Lower lobe of right lung (tissue), 2 donors: ENCODE results near the gene TDP1. TPM values are rescaled to one million over a fixed set of nuclear protein-coding genes. Genes with fewer than 3 reads are reported as not detected.

Source experiments
- ATAC-seq, 2 donors: fragments of 200-7000 bp; cut with Tn5 transposase; one replicate each; pipeline ENCODE4 v1.9.1; 2020 to 2022; ENCODE audit warnings: mild to moderate bottlenecking in 2 of 2, moderate library complexity in 2 of 2
- DNase-seq: peaks from one replicate; pipeline ENCODE4 v3.0.0-alpha.2; 2020
- H3K27ac ChIP-seq: fragments of 200-600 bp; one replicate; pipeline ENCODE4 v1.8.0; 2022
- H3K27me3 ChIP-seq: fragments of 200-600 bp; one replicate; pipeline ENCODE4 v1.8.0; 2022; ENCODE audit warnings: low read depth
- H3K36me3 ChIP-seq: fragments of 200-600 bp; one replicate; pipeline ENCODE4 v1.8.0; 2022; ENCODE audit warnings: mild to moderate bottlenecking
- H3K4me1 ChIP-seq: fragments of 200-600 bp; one replicate; pipeline ENCODE4 v1.8.0; 2022
- H3K4me3 ChIP-seq: fragments of 200-600 bp; one replicate; pipeline ENCODE4 v1.8.0; 2022; ENCODE audit warnings: mild to moderate bottlenecking
- H3K9me3 ChIP-seq: fragments of 200-600 bp; one replicate; pipeline ENCODE4 v1.8.0; 2022
- CTCF ChIP-seq: fragments of 200-600 bp; IDR thresholded peaks from one replicate; pipeline ENCODE4 v1.8.0; 2022; ENCODE audit warnings: antibody characterized with exemption, mild to moderate bottlenecking
- intact Hi-C: fragments of 100-400 bp; cut with DNase I; formaldehyde crosslinking; loops from one replicate; pipeline ENCODE4 v1.11.0; 2022
- total RNA-seq: library from RNA; stranded (reverse); fragmentation: NEBNext Ultra II Directional; extraction: Animal tissue kit (Norgen Biotek cat#: 25700); gene quantifications from one replicate; pipeline ENCODE4 v1.2.1, GENCODE V29; 2021
- donor health status: DM: no; HTN: yes; CAD: no; lungs with severe emphysema.

The TDP1 gene
- total RNA-seq, 1 donor from 2014 or later = 9.6 TPM

- no peak overlapping the region for H3K4me3 ChIP-seq
- H3K36me3 ChIP-seq = no peaks in the 10 kb centered on the region
- intact Hi-C loops = loop anchor here (10.0 kb wide), 1 partner anchor 894 kb away; no protein-coding TSS in a partner anchor
- no peak overlapping the region for H3K27ac ChIP-seq
- no peaks in the 10 kb centered on the region for H3K9me3 ChIP-seq
- H3K27me3 ChIP-seq = no peaks in the 10 kb centered on the region
- no peaks in the 10 kb centered on the region for H3K4me1 ChIP-seq
- ATAC-seq = no peak
- TF ChIP-seq CTCF = no peak
- no peak for DNase-seq
These were observed 37.0 kb upstream of the TDP1 start for GRCh38 chr14:89918721-89919120.

GRCh38 chr14:89920056-89920455, 35.7 kb upstream of the TDP1 start:
- TF ChIP-seq CTCF = no peak
- Histone ChIP-seq H3K27ac (no peak overlapping the region), H3K36me3 (no peaks in the 10 kb centered on the region), H3K4me1 (no peaks in the 10 kb centered on the region), H3K4me3 (no peak overlapping the region), H3K27me3 (no peaks in the 10 kb centered on the region), H3K9me3 (no peaks in the 10 kb centered on the region)
- intact Hi-C loops = no loop called here
- no peak for DNase-seq
- ATAC-seq = no peak

GRCh38 chr14:89921346-89921745, 34.4 kb upstream of the TDP1 start:
- Histone ChIP-seq H3K4me1 (no peaks in the 10 kb centered on the region), H3K36me3 (no peaks in the 10 kb centered on the region), H3K9me3 (no peaks in the 10 kb centered on the region), H3K4me3 (no peak overlapping the region), H3K27ac (no peak overlapping the region), H3K27me3 (no peaks in the 10 kb centered on the region)
- ATAC-seq = no peak
- DNase-seq = no peak
- no peak for TF ChIP-seq CTCF
- intact Hi-C loops = no loop called here

GRCh38 chr14:89922031-89922907, 33.5 kb upstream of the TDP1 start:
- TF ChIP-seq CTCF = no peak
- H3K27me3 ChIP-seq = no peaks in the 10 kb centered on the region
- no peak for ATAC-seq
- H3K27ac ChIP-seq = no peak overlapping the region
- no peak overlapping the region for H3K4me3 ChIP-seq
- H3K9me3 ChIP-seq = no peaks in the 10 kb centered on the region
- no peaks in the 10 kb centered on the region for H3K36me3 ChIP-seq
- no peak for DNase-seq
- intact Hi-C loops = no loop called here
- H3K4me1 ChIP-seq = no peaks in the 10 kb centered on the region

- H3K27ac ChIP-seq = no peak overlapping the region
- intact Hi-C loops = no loop called here
- H3K4me1 ChIP-seq = no peaks in the 10 kb centered on the region
- no peaks in the 10 kb centered on the region for H3K9me3 ChIP-seq
- no peak for DNase-seq
- H3K27me3 ChIP-seq = no peaks in the 10 kb centered on the region
- TF ChIP-seq CTCF = no peak
- no peak for ATAC-seq
- no peak overlapping the region for H3K4me3 ChIP-seq
- H3K36me3 ChIP-seq = no peaks in the 10 kb centered on the region
These were observed 31.5 kb upstream of the TDP1 start for GRCh38 chr14:89924268-89924667.
